Stimulated activated CD4-positive, alpha-beta T cell treated with anti-CD3 and anti-CD28 coated beads, Interleukin-15, amount 100 ng/mL, for 24 hours (primary cell): Measurements from ENCODE around the gene LTBP4.

Source experiments
- DNase-seq: peaks from one replicate; pipeline ENCODE4 v3.0.0-alpha.2; 2020

Gene LTBP4

GRCh38 chr19:40668991-40669614, 67.9 kb downstream of the LTBP4 start:
- no peak for DNase-seq

GRCh38 chr19:40671404-40671803, 70.2 kb downstream of the LTBP4 start:
- no peak for DNase-seq

GRCh38 chr19:40672038-40672437, 70.9 kb downstream of the LTBP4 start:
- no peak for DNase-seq

- DNase-seq = no peak
These were observed 71.6 kb downstream of the LTBP4 start for GRCh38 chr19:40672573-40673299.

- no peak for DNase-seq
These were observed 72.2 kb downstream of the LTBP4 start for GRCh38 chr19:40673397-40673796.

GRCh38 chr19:40674291-40674690, 73.1 kb downstream of the LTBP4 start:
- DNase-seq = no peak

GRCh38 chr19:40677156-40677555, 76.0 kb downstream of the LTBP4 start:
- no peak for DNase-seq
